Heart right ventricle (tissue), 16 donors: ENCODE results near the gene AQR. TPM values are rescaled to one million over a fixed set of nuclear protein-coding genes. Genes with fewer than 3 reads are reported as not detected.

ENCODE experiments used
- ATAC-seq, 8 donors: fragments of 200-7000 bp; cut with Tn5 transposase; one replicate each; pipeline ENCODE4 v1.9.1; 2020; ENCODE audit warnings: mild to moderate bottlenecking in 8 of 8, moderate library complexity in 8 of 8, moderate number of reproducible peaks in 1 of 8
- DNase-seq, 2 donors: peaks; one replicate each; pipeline ENCODE4 v3.0.0-alpha.2; 2020
- H3K27ac ChIP-seq, 10 donors: fragments of 200-600 bp; sonication (generic) in 2 of 10; one replicate each; pipeline versions ENCODE4 v1.5.0 to v1.8.0; 2020 to 2022; ENCODE audit warnings: mild to moderate bottlenecking in 3 of 10
- H3K27me3 ChIP-seq, 7 donors: fragments of 200-600 bp; one replicate each; pipeline ENCODE4 v1.8.0; 2021 to 2022; ENCODE audit warnings: mild to moderate bottlenecking in 2 of 7
- H3K36me3 ChIP-seq, 9 donors: fragments of 200-600 bp; sonication (generic) in 1 of 9; one replicate each; pipeline versions ENCODE4 v1.5.0 to v1.8.0; 2020 to 2022; ENCODE audit warnings: mild to moderate bottlenecking in 2 of 9
- H3K4me1 ChIP-seq, 9 donors: fragments of 200-600 bp; sonication (generic) in 1 of 9; one replicate each; pipeline versions ENCODE4 v1.5.0 to v1.8.0; 2020 to 2022; ENCODE audit warnings: mild to moderate bottlenecking in 4 of 9
- H3K4me3 ChIP-seq, 10 donors: fragments of 200-600 bp; sonication (generic) in 2 of 10; one replicate each; pipeline versions ENCODE4 v1.5.0 to v1.8.0; 2020 to 2022; ENCODE audit warnings: mild to moderate bottlenecking in 7 of 10, moderate library complexity in 2 of 10
- H3K9me3 ChIP-seq, 11 donors: fragments of 200-600 bp in 10 of 11; sonication (generic) in 2 of 11; one replicate each; pipeline versions ENCODE4 v1.5.0 to v1.8.0; 2013 to 2022; ENCODE audit warnings: mild to moderate bottlenecking in 2 of 11, control low read depth in 1 of 11, moderate library complexity in 1 of 11
- WGBS, 2 donors: extraction: QIAGEN DNeasy Blood & Tissue Kit; methylation state at CpG; one replicate each; pipeline ENCODE4 v1.1.7; 2013; ENCODE audit warnings: inconsistent platforms in 1 of 2; 5-methylcytosine and 5-hydroxymethylcytosine counted together
- intact Hi-C, 10 donors: fragments of 100-400 bp; cut with DNase I; formaldehyde crosslinking; loops; one replicate each; pipeline versions ENCODE4 v1.11.1 to v1.14.2; 2022
- long read RNA-seq, 3 donors: library from polyadenylated mRNA; unstranded; transcript quantifications; one replicate each; pipeline ENCODE4 v2.0.0, GENCODE V29; 2020 to 2021
- polyA plus RNA-seq, 2 donors: library from polyadenylated mRNA; stranded (reverse); fragments of 200-250 nt; gene quantifications; one replicate each; pipeline ENCODE4 v1.2.3, GENCODE V29; 2013
- total RNA-seq, 10 donors: library from RNA; stranded (reverse); fragmentation: NEBNext Ultra II Directional in 3 of 10; extraction: Animal tissue kit (Norgen Biotek cat#: 25700) in 3 of 10; gene quantifications; one replicate each; pipeline versions ENCODE4 v1.2.1 to v1.2.4, GENCODE V29; 2021 to 2023
- TF ChIP-seq, protein P1 (sequence below), 9 donors: fragments of 200-600 bp; sonication (generic) in 2 of 9; IDR thresholded peaks; one replicate each; pipeline versions ENCODE4 v1.5.0 to v1.8.0; 2021 to 2022; ENCODE audit warnings: antibody characterized with exemption in 9 of 9, mild to moderate bottlenecking in 5 of 9, moderate library complexity in 1 of 9
- donor health status: Arrhythmogenic right ventricular cardiomyopathy.
- donor health status: ischemic (EF 13 %, LVEDD 7.1; RV severe dilation, severe dysfunction).
- donor health status: healthy with polysubstance abuse.
- donor health status: DM: no; HTN: yes; CAD: no.
- donor health status: DM: no; HTN: no; CAD: no.
- donor health status: ischemic (EF 25% LVEDD 6.9; RV normal size, moderate dysfunction).
- donor health status: ischemic (EF 25% LVEDD 5.7; RV mildly dilated, moderate dysfunction).
- donor health status: healthy.
- donor health status: DM: yes; HTN: yes; CAD: no.
- donor health status: Ischemic cardiomyopathy.
- donor health status: ischemic (EF 35%, LVEDD 5.7; RV mildly dilated, moderate dysfunction).
- donor health status: nonischemic (EF 11% LVEDD 7.7; RV severe dilation, severe dysfunction).
- donor health status: DM: yes; HTN: yes; CAD: no.
- donor health status: PGD.
- donor health status: ischemic (EF 29% LVEDD 5.4; RV normal size, mild dysfunction).
- donor health status: nonischemic (EF 23%, LVEDD 6.1; RV moderate dilation, normal function).

AQR gene
- total RNA-seq (10 to 100 TPM in 8 of 10 donors, 1 to 10 TPM in 2; 9.4 to 14.6 (median 10.8) TPM), polyA plus RNA-seq (10 to 100 TPM in 1 of 2 donors, 1 to 10 TPM in 1; 6.5 to 11.4 TPM)
- long read RNA-seq, donor 1, full-length matches to known transcripts: 2 of 7 reads
- long read RNA-seq, donor 1, partial matches to known transcripts: 3 of 7 reads
- long read RNA-seq, donor 1, other reads (novel, unspliced or antisense): 2 of 7 reads
- long read RNA-seq, donor 2, full-length matches to known transcripts: 11 of 14 reads
- long read RNA-seq, donor 2, partial matches to known transcripts: 1 of 14 reads
- long read RNA-seq, donor 2, other reads (novel, unspliced or antisense): 2 of 14 reads
- long read RNA-seq, donor 3, full-length matches to known transcripts: 6 of 14 reads
- long read RNA-seq, donor 3, partial matches to known transcripts: 5 of 14 reads
- long read RNA-seq, donor 3, other reads (novel, unspliced or antisense): 3 of 14 reads

- Histone ChIP-seq H3K36me3 (peaks cover 0 to 7% (median 0%) of the 10 kb centered on the region in 9 donors), H3K4me3 (peak within 1 kb of the TSS; percentile 62 to 100 (median 81)), H3K27ac (peak within 1 kb of the TSS; percentile 8 to 91 (median 86)), H3K27me3 (no peaks in the 10 kb centered on the region), H3K9me3 (no peaks in the 10 kb centered on the region), H3K4me1 (peaks cover 0 to 56% (median 34%) of the 10 kb centered on the region in 9 donors)
- TF ChIP-seq, protein P1, sequence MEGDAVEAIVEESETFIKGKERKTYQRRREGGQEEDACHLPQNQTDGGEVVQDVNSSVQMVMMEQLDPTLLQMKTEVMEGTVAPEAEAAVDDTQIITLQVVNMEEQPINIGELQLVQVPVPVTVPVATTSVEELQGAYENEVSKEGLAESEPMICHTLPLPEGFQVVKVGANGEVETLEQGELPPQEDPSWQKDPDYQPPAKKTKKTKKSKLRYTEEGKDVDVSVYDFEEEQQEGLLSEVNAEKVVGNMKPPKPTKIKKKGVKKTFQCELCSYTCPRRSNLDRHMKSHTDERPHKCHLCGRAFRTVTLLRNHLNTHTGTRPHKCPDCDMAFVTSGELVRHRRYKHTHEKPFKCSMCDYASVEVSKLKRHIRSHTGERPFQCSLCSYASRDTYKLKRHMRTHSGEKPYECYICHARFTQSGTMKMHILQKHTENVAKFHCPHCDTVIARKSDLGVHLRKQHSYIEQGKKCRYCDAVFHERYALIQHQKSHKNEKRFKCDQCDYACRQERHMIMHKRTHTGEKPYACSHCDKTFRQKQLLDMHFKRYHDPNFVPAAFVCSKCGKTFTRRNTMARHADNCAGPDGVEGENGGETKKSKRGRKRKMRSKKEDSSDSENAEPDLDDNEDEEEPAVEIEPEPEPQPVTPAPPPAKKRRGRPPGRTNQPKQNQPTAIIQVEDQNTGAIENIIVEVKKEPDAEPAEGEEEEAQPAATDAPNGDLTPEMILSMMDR (IDR thresholded peaks at IDR 0.05): peak; percentile 60 to 97 (median 82)
- intact Hi-C loops: loop anchor here in 5 of 10 donors (1.0 to 5.0 kb wide), 3 partner anchors 19 to 602 kb away; partner anchors contain the start of genes ZNF770 (in 4 of the 5) and LPCAT4 (in 1 of the 5)
- WGBS, 2 donors: 0% methylated on average over 44 of the region's 44 CpGs
- ATAC-seq (peak; percentile 99 to 100 (median 100)), DNase-seq (peak; percentile 92 to 96)
Observed at GRCh38 chr15:34969340-34970097, at the start of gene AQR. TSS of gene AQR (minus strand) at chr15:34969742. CDS start at chr15:34969613, 129 bp downstream.

GRCh38 chr15:35014241-35014640 lies 44.7 kb upstream of the AQR start:
- TF ChIP-seq, protein P1 (IDR thresholded peaks at IDR 0.05): no peak

GRCh38 chr15:35013370-35013769 lies 43.8 kb upstream of the AQR start:
- no peaks in the 10 kb centered on the region for H3K9me3 ChIP-seq

More at GRCh38 chr15:35014241-35014640, 44.7 kb upstream of the AQR start:
- Histone ChIP-seq H3K4me3 (no peak overlapping the region), H3K4me1 (no peaks in the 10 kb centered on the region), H3K27ac (no peak overlapping the region), H3K36me3 (no peaks in the 10 kb centered on the region), H3K27me3 (no peaks in the 10 kb centered on the region), H3K9me3 (no peaks in the 10 kb centered on the region)
- intact Hi-C loops: no loop called here
- no peak for ATAC-seq
- no peak for DNase-seq

DNA sequence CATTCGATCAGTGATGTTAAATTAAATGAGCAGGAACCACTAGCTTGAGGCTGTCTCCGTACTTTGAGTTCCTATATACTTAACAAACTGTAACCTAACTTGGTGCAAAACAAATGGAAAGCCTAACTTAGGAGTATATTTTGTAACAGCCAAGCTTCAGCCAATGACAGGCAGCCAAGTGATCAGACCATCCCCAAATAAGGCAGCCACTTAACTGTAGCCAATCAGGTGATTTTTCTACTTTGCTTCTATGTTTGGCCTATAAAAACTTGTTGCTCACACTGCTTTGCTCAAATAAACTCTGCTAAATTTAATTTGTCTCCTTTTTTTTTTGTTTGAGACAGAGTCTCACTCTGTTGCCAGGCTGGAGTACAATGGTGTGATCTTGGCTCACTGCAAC lies 37.9 kb upstream of the AQR start:
- 92 to 94% methylated on average over 2 of the region's 2 CpGs for WGBS, 2 donors
- no peaks in the 10 kb centered on the region for H3K27me3 ChIP-seq
- no peaks in the 10 kb centered on the region for H3K36me3 ChIP-seq
- H3K4me1 ChIP-seq: peaks cover 0 to 12% (median 0%) of the 10 kb centered on the region in 9 donors
- H3K4me3 ChIP-seq: no peak overlapping the region
- intact Hi-C loops: loop anchor here in 1 of 10 donors (10.0 kb wide), 1 partner anchor 57 kb away; no protein-coding TSS in a partner anchor
- DNase-seq: no peak
- TF ChIP-seq, protein P1 (IDR thresholded peaks at IDR 0.05): no peak
- no peaks in the 10 kb centered on the region for H3K9me3 ChIP-seq
- no peak for ATAC-seq
- H3K27ac ChIP-seq: no peak overlapping the region

More at GRCh38 chr15:35013370-35013769, 43.8 kb upstream of the AQR start:
- no peak overlapping the region for H3K27ac ChIP-seq
- no peaks in the 10 kb centered on the region for H3K27me3 ChIP-seq
- intact Hi-C loops: no loop called here
- ATAC-seq: no peak
- WGBS, 2 donors: 62 to 65% methylated on average over 4 of the region's 4 CpGs
- no peaks in the 10 kb centered on the region for H3K4me1 ChIP-seq
- DNase-seq: no peak
- H3K4me3 ChIP-seq: no peak overlapping the region
- H3K36me3 ChIP-seq: no peaks in the 10 kb centered on the region
- TF ChIP-seq, protein P1 (IDR thresholded peaks at IDR 0.05): no peak
